GM18508 (cell line): ENCODE data around the gene FAF2.
"Not testable (repeated sequence)": the region's sequence is repeated elsewhere in the genome, so short reads cannot be mapped to it uniquely, and the experiment has no call there.

Experiments used
- ATAC-seq: cut with Tn5 transposase; IDR thresholded peaks from one replicate; pipeline ENCODE4 v1.9.1; 2021; ENCODE audit warnings: moderate number of reproducible peaks; ENCODE audit not compliant: insufficient read depth, unreplicated experiment

The FAF2 gene

GRCh38 chr5:176416965-176417364, 31.2 kb upstream of the FAF2 start:
- ATAC-seq: no peak

DNA sequence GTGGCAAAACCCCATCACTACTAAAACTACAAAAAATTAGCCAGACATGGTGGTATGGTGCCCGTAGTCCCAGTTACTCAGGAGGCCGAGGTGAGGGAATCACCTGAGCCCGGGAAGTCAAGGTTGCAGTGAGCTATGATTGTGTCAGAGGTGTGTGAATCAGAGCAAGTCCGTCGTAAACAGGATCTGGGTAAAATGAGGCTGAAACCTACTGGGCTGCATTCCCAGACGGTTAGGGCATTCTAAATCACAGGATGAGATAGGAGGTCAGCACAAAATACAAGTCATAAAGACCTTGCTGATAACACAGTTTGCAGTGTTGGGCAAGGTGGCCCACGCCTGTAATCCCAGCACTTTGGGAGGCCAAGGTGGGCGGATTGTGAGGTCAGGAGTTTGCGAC, 29.9 kb upstream of the FAF2 start:
- ATAC-seq: no peak

- ATAC-seq: no peak
Measured at GRCh38 chr5:176420086-176420485, 28.1 kb upstream of the FAF2 start.

DNA sequence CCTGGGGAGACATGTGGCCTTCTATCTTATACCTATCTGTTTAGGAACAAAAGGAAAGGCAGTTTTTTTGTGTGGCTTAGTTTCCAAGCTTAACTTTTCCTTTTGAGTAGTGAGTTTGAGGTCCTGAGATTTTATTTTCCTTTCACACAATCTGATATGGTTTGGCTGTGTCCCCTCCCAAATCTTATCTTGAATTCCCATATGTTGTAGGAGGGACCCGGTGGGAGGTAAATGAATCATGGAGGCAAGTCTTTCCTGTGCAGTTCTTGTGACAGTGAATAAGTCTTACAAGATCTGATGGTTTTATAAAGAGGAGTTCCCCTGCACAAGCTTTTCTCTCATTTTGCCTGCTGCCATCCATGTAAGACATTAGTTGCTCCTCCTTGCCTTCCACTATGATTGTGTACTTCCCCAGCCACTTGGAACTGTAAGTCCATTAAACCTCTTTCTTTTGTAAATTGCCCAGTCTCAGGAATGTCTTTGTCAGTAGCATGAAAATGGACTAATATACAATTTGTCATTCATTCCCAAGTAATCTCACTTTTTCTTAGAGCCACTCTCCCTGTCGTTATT, 27.1 kb upstream of the FAF2 start:
- ATAC-seq: no peak

DNA sequence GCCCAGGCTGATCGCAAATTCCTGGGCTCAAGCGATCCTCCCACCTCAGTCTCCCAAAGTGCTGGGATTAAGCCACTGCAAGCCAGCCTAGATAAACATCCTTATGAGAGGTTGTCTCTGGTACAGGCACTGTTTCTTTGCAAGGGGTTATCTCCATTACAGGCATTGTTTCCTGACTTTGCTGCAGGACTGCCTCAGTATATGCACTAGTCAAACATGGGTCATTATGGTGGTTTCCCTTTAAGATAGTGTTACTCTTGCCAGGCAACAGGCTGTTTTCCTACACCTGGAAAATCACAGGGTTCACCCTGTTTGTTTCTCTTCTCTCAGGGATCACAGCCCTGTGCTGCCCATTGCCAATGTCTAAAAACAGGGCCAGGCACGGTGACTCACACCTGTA, 24.0 kb upstream of the FAF2 start:
- no peak for ATAC-seq

- no peak for ATAC-seq
Measured at GRCh38 chr5:176425138-176425537, 23.0 kb upstream of the FAF2 start.

DNA sequence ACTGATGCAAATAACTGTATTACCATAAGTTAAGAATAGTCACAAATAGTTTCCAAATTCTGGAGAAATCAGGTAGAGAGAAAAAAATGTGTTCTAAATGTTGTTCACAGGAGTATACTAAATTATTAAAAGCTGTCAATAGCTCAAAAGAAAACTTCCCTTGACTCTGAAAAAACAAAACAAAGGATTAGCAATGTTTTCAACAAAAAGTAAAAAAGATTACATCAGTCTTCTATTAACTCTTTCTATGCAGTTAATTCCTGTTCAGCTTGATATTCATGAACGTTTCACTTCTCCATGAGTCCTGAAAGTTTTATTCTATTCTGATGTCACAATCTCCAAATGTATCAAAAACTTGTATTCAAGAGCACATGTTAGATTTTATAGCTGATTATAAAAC, 22.4 kb upstream of the FAF2 start:
- no peak for ATAC-seq

GRCh38 chr5:176426876-176427275, 21.3 kb upstream of the FAF2 start:
- no peak for ATAC-seq

- ATAC-seq: no peak
Measured at GRCh38 chr5:176427971-176428370, 20.2 kb upstream of the FAF2 start.

DNA sequence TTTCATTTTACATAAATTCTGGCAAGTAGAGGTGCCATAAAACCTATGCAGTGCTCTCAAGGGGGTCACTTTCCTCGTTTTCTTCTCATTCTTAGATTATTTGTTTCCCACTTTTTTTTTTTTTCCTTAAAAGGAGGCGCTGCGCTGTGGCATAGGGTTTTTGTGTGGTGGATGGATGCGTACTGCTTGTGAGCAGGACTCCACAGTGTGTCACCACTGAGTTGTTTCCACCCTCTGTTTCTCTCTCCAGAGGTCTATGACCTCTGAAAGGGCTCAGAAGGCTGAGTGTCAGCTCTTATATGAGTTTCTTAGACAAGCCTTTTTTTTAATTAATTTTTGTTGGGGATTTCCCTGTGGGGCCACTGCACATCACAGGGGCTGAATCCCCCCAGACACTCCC, 18.2 kb upstream of the FAF2 start:
- no peak for ATAC-seq

GRCh38 chr5:176432707-176433106, 15.5 kb upstream of the FAF2 start:
- no peak for ATAC-seq

DNA sequence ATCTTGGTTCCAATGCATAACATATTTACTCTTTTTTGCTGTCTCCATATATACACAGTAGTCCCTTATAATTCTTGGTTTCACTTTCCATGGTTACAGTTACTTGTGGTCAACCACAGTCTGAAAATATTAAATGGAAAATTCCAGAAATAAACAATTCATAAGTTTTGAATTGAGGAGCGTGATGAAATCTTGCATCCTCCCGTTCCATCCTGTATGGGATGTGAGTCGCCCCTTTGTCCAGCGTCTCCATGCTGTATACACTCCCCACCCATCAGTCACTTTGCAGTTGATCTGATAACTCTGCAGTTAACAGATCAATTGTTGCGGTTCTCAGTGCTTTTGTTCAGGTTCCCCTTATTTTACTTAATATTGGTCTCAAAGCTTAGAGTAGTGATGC, 11.5 kb upstream of the FAF2 start:
- no peak for ATAC-seq

GRCh38 chr5:176438959-176439757, 9.0 kb upstream of the FAF2 start:
- ATAC-seq: no peak

DNA sequence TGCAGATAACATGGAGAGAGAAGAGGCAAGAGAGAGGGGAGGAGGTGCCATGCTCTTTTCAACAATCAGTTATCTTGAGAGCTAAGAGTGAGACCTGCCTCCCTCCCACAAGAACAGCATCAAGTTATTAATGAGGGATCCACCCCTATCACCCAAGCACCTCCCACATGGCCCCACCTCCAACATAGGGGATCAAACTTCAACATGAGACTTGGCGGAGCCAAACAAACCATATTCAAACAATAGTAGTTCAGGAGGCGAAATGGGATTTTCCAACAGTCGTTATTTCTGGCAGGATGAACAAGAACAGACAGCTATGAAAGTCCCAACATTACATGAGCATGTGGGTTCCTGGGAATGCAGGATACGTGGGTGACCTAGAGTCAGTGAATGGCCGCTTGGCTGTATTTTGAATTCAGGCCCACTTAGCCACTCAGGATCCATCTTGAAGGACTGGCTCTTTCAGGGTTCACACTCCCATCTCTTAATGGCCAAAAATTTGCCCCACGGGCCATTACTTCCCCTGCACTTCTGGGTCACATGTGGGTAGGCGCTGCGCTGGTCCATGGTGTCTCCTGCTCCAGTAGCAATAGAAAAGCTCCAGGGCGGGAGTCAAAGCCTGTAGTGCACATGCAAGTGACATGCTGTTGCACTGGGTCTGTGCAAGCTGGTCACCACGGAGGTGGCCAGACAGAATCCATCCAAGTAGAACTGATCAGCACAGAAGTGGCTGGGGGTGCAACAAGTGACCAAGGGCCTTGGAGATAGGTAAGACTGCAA, 7.1 kb upstream of the FAF2 start:
- no peak for ATAC-seq

DNA sequence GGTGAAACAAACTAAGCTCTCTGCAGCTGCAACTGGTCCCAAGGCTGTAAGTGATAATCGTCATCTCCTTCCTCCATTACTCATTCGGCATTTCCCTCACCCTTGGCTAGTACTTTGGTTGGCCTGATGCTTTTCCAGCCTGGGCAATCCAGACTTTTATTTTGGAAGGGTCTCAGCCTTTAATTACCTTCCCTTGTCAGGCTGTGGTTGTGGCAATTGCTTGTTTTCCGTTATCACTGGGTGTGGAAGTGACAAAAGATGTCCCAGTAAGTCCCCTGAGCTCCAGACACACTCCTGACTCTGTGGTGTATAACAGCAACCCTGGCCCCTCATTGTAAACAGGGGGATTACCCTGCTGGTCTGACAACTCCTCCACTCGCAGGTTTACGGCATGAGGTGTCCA, 6.3 kb upstream of the FAF2 start:
- no peak for ATAC-seq

- ATAC-seq: not testable (repeated sequence)
Measured at GRCh38 chr5:176442911-176443310, 5.3 kb upstream of the FAF2 start.

- no peak for ATAC-seq
Measured at GRCh38 chr5:176444742-176445141, 3.4 kb upstream of the FAF2 start.

- no peak for ATAC-seq
Measured at GRCh38 chr5:176446028-176446665, 2.0 kb upstream of the FAF2 start.

DNA sequence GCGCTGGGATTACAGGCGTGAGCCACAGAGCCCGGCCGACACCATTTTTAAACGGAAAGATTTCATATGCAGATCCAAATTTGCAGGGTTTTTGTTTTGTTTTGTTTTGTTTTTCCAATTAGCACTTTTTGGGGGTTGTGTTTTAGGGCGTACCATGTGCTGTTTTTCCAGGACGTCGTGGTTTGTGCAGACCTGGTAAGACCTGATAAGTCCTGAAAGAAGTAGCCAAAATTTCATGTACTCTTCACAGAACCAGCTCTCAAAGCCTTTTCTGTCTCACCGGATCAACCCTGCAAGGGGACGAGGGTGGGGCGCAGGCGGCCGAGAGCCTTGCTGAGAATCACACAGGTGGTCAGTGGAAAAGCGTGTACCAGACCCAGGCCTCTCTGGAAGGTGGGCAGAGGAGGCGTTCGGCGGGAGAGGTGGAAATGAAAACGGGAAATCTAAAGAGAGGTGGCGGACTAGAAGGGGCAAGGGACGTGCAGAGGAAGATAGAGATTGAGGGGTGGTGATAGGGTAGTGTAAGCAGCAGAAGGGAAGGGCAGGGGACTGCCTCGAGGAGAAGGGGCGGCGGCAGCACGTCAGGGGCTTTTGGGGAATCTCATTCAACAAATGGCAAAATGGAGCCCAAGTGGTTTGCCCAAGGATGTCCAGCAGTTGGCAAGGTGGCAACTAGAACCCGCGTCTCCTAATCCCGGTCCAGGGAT, 1.1 kb upstream of the FAF2 start:
- ATAC-seq: no peak

DNA sequence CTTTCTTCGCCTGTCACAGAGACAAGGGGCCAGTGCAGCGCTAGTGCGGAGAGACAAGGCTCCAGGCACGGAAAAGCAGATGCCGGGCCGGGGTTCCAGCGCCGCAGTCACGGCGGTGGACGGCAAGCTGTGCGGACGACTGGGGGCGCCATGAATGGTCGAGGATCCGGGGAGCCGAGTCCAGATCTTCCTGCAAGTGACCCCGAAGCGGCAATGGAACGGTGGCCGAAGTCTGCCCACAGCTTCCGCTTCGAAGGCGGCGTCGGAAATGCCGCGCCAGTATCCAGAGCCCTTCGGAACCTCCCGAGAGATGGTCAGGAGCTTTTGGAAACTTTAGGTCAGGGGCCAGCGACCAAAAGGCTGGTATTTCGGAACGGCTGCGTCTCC, 601 bp upstream of the FAF2 start:
- peak; percentile 9 for ATAC-seq
